SH-SY5Y (cell line): ENCODE data around the gene ANKLE1.

Source experiments
- GATA2 ChIP-seq: IDR thresholded peaks from 2 replicates; pipeline ENCODE4 v1.6.1; 2011; ENCODE audit warnings: mild to moderate bottlenecking, low read depth, low read length
- GATA3 ChIP-seq: IDR thresholded peaks from 2 replicates; pipeline ENCODE4 v1.6.1; 2011; ENCODE audit warnings: low read depth, mild to moderate bottlenecking, low read length, moderate library complexity

The ANKLE1 gene

GRCh38 chr19:17321655-17322489 is 40.2 kb downstream of the ANKLE1 start:
- TF ChIP-seq GATA3 (no peak), GATA2 (no peak)

GRCh38 chr19:17322854-17323253 is 41.2 kb downstream of the ANKLE1 start:
- TF ChIP-seq GATA3, result no peak
- TF ChIP-seq GATA2, result no peak

- no peak for TF ChIP-seq GATA2
Observed at GRCh38 chr19:17323300-17323963, 41.7 kb downstream of the ANKLE1 start.

GRCh38 chr19:17323964-17324332 is 42.2 kb downstream of the ANKLE1 start:
- no peak for TF ChIP-seq GATA3
- no peak for TF ChIP-seq GATA2

GRCh38 chr19:17324357-17325114 is 42.8 kb downstream of the ANKLE1 start:
- TF ChIP-seq GATA3 (no peak), GATA2 (no peak)

- no peak for TF ChIP-seq GATA3
- TF ChIP-seq GATA2, result no peak
Observed at GRCh38 chr19:17325133-17325532, 43.4 kb downstream of the ANKLE1 start.

GRCh38 chr19:17325881-17326594 is 44.3 kb downstream of the ANKLE1 start:
- TF ChIP-seq GATA3 (no peak), GATA2 (no peak)

GRCh38 chr19:17326595-17326966 is 44.9 kb downstream of the ANKLE1 start:
- TF ChIP-seq GATA2, result no peak
- TF ChIP-seq GATA3, result no peak

GRCh38 chr19:17327068-17327653 is 45.5 kb downstream of the ANKLE1 start:
- TF ChIP-seq GATA3 (no peak), GATA2 (no peak)

- no peak for TF ChIP-seq GATA2
- TF ChIP-seq GATA3, result no peak
Observed at GRCh38 chr19:17327654-17328516, 46.2 kb downstream of the ANKLE1 start.

GRCh38 chr19:17328517-17329365 is 47.0 kb downstream of the ANKLE1 start:
- TF ChIP-seq GATA3 (no peak), GATA2 (no peak)
